ENCODE data around the gene FHIP1A. TPM values are rescaled to one million over a fixed set of nuclear protein-coding genes. Genes with fewer than 3 reads are reported as not detected.

Gene FHIP1A
- total RNA-seq, 4 donors from 2014 or later: 11.6 to 32.4 (median 30.7) TPM

DNA sequence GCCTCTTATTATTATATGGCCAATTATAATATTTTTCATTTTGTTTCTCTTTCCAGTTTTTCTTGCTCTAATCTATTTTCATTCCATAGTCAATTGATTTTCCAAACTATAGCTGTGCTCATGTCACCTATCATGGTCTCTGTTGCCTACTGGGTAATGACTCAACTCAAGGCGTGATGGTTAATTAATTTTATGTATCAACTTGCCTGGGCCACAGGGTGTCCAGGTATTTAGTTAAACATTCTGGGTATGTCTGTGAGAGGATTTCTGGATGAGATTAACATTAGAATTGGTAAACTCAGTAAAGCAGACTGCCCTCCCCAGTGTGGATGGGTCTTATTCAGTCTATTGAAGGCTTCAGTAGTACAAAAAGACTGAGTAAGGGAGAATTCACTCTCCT is 9.9 kb downstream of the FHIP1A start:
- TF ChIP-seq CTCF (IDR thresholded peaks at IDR 0.05) (no peak), POLR2A (IDR thresholded peaks at IDR 0.05) (no peak)
- H3K9me3 ChIP-seq: no peaks in the 10 kb centered on the region
- no peak for DNase-seq
- no peaks in the 10 kb centered on the region for H3K27me3 ChIP-seq
- peak overlapping the region in 1 of 4 donors; percentile 22 for H3K27ac ChIP-seq
- H3K4me3 ChIP-seq: no peak overlapping the region
- H3K4me1 ChIP-seq: no peaks in the 10 kb centered on the region
- H3K36me3 ChIP-seq: no peaks in the 10 kb centered on the region

DNA sequence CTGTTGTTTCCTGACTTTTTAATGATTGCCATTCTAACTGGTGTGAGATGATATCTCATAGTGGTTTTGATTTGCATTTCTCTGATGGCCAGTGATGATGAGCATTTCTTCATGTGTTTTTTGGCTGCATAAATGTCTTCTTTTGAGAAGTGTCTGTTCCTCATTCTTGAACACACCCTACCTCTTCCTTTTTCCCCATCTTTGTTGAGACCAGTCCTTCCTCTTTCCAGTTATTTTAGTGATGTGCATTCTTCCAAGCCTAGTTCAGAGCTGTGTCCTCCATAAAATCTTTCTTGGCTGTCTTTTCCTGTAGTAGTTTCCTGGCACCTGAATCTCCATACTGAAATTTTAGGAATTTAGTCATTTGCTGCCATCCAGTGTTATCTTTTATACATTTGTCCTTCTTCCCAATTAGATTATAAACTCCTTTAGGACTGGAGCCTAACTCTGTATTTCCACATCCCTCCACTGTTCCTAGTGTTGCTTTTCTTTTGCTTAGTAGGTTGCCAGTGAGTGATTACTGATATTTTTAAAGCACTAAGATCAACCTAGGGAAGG is 11.4 kb downstream of the FHIP1A start:
- Histone ChIP-seq H3K27me3 (no peaks in the 10 kb centered on the region), H3K4me1 (no peaks in the 10 kb centered on the region), H3K4me3 (no peak overlapping the region), H3K36me3 (no peaks in the 10 kb centered on the region), H3K9me3 (no peaks in the 10 kb centered on the region), H3K27ac (no peak overlapping the region)
- TF ChIP-seq POLR2A (IDR thresholded peaks at IDR 0.05): no peak
- TF ChIP-seq CTCF (IDR thresholded peaks at IDR 0.05): no peak
- no peak for DNase-seq

DNA sequence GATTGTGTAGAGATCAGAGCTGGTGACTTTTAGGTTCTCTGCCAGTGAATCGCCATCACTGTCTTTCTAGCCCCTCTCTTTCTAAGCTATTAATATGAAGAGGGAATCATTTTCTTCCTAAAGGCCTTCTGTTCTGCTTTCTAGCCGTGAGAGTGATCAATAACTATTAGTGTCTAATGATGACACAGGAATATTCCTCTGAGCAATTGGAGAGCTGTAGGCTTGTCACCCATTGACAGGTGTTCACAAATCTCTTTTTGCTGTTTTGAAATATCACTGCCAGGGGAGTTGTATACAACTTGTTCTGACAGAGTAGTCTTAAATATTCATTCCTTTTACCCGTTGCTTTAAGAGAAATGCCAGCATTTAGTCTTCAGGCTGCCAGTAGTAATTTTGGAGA is 13.9 kb downstream of the FHIP1A start:
- Histone ChIP-seq H3K27me3 (no peaks in the 10 kb centered on the region), H3K4me3 (no peak overlapping the region), H3K9me3 (no peaks in the 10 kb centered on the region), H3K4me1 (no peaks in the 10 kb centered on the region), H3K36me3 (no peaks in the 10 kb centered on the region), H3K27ac (no peak overlapping the region)
- no peak for DNase-seq
- TF ChIP-seq POLR2A (IDR thresholded peaks at IDR 0.05) (no peak), CTCF (IDR thresholded peaks at IDR 0.05) (no peak)

DNA sequence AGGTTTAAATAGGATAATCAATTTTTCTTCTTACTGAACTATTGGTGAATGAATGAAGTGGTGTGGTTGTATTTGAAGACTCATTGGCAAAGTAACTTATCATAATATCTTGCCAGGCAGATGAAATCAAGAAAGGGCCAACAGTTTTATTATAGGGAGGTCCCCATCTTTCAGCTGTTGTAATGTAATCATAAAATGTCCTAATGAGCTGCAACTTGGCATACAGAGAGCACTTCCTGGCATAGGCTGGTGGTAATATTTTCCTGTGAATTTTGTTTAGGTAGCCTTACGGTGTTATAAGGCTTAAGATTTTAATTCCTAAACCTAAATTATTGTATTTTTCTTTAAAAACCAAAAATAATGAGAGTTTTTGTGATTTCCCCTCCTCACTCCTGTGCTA is 17.5 kb downstream of the FHIP1A start:
- DNase-seq: no peak
- no peak for TF ChIP-seq CTCF (IDR thresholded peaks at IDR 0.05)
- no peak for TF ChIP-seq POLR2A (IDR thresholded peaks at IDR 0.05)
- H3K27me3 ChIP-seq: no peaks in the 10 kb centered on the region

GRCh38 chr4:151427266-151427665 is 18.3 kb downstream of the FHIP1A start:
- H3K27ac ChIP-seq: peak overlapping the region in 2 of 4 donors; percentile 43 to 51
- no peaks in the 10 kb centered on the region for H3K36me3 ChIP-seq
- no peak for DNase-seq
- no peaks in the 10 kb centered on the region for H3K9me3 ChIP-seq
- H3K4me3 ChIP-seq: no peak overlapping the region
- H3K4me1 ChIP-seq: no peaks in the 10 kb centered on the region
- TF ChIP-seq CTCF (IDR thresholded peaks at IDR 0.05): no peak
- TF ChIP-seq POLR2A (IDR thresholded peaks at IDR 0.05): no peak
- H3K27me3 ChIP-seq: no peaks in the 10 kb centered on the region

More for the DNA sequence above, 17.5 kb downstream of the FHIP1A start:
- Histone ChIP-seq H3K27ac (peak overlapping the region in 2 of 4 donors; percentile 43 to 51), H3K9me3 (no peaks in the 10 kb centered on the region), H3K4me1 (no peaks in the 10 kb centered on the region), H3K4me3 (peak overlapping the region in 1 of 4 donors; percentile 12), H3K36me3 (no peaks in the 10 kb centered on the region)

DNA sequence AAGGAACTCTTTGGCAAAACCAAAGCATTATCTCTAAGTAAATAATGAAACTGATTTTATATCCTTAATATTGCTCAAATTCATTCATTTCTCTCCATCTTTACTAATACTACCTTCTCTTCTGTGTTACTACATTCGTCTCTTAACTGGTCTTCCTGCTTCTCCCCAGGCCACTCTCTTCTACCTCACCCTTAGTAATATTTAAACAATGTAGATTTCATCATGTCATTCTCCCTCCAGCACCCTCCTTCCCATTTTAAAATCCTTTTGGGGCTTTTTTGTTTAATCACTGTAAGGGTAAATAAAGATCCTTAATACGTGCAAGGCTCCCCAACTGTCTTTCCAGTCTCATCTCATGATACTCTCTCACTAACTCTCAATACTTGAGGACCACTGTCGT is 19.4 kb downstream of the FHIP1A start:
- H3K9me3 ChIP-seq: no peaks in the 10 kb centered on the region
- no peaks in the 10 kb centered on the region for H3K4me1 ChIP-seq
- H3K27ac ChIP-seq: no peak overlapping the region
- no peak overlapping the region for H3K4me3 ChIP-seq
- DNase-seq: no peak
- no peaks in the 10 kb centered on the region for H3K27me3 ChIP-seq
- H3K36me3 ChIP-seq: no peaks in the 10 kb centered on the region
- TF ChIP-seq CTCF (IDR thresholded peaks at IDR 0.05): no peak
- no peak for TF ChIP-seq POLR2A (IDR thresholded peaks at IDR 0.05)
